Activated naive CD8-positive, alpha-beta T cell treated with anti-CD3 and anti-CD28 coated beads, Interleukin-2, amount 50 U/mL, for 24 hours (primary cell): ENCODE measurements around the gene FEV.
A peak's percentile ranks its signal among the peaks of the same experiment; 100 is the strongest.

Experiments
- ATAC-seq: fragments of 150-1000 bp; cut with Tn5 transposase; one replicate; pipeline ENCODE4 v1.10.0; 2021
- DNase-seq: peaks from one replicate; pipeline ENCODE4 v3.0.0; 2021
- H3K27ac Mint-ChIP-seq: one replicate; pipeline ENCODE4 v1.8.0; 2021; ENCODE audit warnings: mild to moderate bottlenecking, mixed read lengths
- H3K27me3 Mint-ChIP-seq: one replicate; pipeline ENCODE4 v1.8.0; 2021; ENCODE audit warnings: mixed read lengths
- H3K36me3 Mint-ChIP-seq: one replicate; pipeline ENCODE4 v1.8.0; 2021; ENCODE audit warnings: low read depth, mixed read lengths
- H3K4me1 Mint-ChIP-seq: one replicate; pipeline ENCODE4 v1.8.0; 2021; ENCODE audit warnings: mixed read lengths
- H3K4me3 Mint-ChIP-seq: one replicate; pipeline ENCODE4 v1.8.0; 2021; ENCODE audit warnings: mild to moderate bottlenecking, moderate library complexity, mixed read lengths
- H3K9me3 Mint-ChIP-seq: one replicate; pipeline ENCODE4 v1.8.0; 2021; ENCODE audit warnings: mixed read lengths

The FEV gene

DNA sequence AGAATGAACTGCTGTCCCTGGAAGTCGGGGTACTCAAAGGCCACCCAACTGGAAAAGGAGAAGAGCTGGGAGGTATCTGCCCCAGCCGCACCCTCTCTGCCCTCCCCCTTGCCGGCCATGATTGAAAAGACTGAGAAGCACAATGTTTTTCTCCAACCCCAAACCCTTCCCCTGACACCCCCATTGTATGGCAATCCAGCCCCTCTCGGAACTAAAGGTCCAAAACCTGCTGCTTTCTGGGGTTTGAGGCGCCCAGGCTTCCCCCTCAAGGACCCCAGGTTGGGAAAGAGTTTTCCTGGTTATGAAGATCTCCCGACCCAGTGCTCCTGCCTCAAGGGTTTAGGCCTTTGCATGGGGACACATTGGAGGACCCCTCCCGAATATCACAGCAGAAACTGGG lies 7.2 kb upstream of the FEV start:
- no peak overlapping the region for H3K27ac Mint-ChIP-seq
- H3K4me3 Mint-ChIP-seq = no peak overlapping the region
- H3K36me3 Mint-ChIP-seq = no peaks in the 10 kb centered on the region
- no peak for DNase-seq
- no peaks in the 10 kb centered on the region for H3K9me3 Mint-ChIP-seq
- H3K4me1 Mint-ChIP-seq = peaks cover 3% of the 10 kb centered on the region
- no peak for ATAC-seq
- H3K27me3 Mint-ChIP-seq = peaks cover 87% of the 10 kb centered on the region

DNA sequence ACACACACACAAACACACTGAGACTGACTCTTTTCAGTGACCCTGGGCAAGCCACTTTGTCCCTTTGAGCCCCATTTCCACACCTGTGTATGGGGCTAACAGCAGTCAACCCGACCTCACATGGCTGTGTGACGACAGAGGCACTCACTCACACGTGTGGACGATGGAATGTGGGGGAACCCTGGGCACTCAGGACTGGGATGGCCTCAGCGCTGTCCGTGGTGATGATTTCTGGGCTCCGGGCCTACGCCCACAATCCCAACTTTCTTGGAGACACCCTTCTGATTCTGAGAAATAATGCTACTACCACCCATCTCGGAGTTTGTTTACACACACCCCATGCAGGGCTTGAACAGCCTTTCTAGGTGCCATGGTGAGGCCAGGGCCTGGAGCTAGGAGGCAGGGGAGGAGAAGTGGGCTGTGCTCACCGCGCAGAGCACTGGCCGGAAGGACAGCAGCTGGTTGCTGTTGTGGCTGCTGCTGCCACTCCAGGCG lies 6.7 kb upstream of the FEV start:
- H3K27me3 Mint-ChIP-seq = peaks cover 89% of the 10 kb centered on the region
- no peak overlapping the region for H3K27ac Mint-ChIP-seq
- no peak for ATAC-seq
- no peaks in the 10 kb centered on the region for H3K36me3 Mint-ChIP-seq
- no peak for DNase-seq
- H3K4me3 Mint-ChIP-seq = no peak overlapping the region
- peaks cover 3% of the 10 kb centered on the region for H3K4me1 Mint-ChIP-seq
- no peaks in the 10 kb centered on the region for H3K9me3 Mint-ChIP-seq

DNA sequence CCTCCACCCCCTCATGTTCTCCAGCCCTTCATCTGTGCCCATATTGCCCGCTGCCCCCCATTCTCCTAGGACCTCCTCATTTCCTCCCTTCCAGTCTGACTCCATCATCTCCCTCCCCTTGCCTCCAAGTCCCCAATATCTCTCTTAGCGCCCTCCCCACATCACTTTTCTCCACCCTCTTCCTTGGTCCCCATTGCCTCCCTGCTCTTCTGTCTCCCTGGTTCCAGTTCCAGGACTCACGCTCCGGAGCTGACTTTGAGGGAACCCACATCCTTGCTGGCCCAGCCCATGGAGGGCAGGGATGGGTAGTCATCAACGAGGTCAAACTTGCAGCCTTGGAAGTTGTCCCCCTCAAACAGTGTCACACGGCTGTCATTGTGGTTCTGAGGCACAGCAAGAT lies 5.6 kb upstream of the FEV start:
- Mint-ChIP-seq H3K36me3 (no peaks in the 10 kb centered on the region), H3K4me3 (no peak overlapping the region), H3K27ac (no peak overlapping the region), H3K9me3 (no peaks in the 10 kb centered on the region), H3K4me1 (peaks cover 3% of the 10 kb centered on the region), H3K27me3 (peaks cover 90% of the 10 kb centered on the region)
- no peak for DNase-seq
- no peak for ATAC-seq

DNA sequence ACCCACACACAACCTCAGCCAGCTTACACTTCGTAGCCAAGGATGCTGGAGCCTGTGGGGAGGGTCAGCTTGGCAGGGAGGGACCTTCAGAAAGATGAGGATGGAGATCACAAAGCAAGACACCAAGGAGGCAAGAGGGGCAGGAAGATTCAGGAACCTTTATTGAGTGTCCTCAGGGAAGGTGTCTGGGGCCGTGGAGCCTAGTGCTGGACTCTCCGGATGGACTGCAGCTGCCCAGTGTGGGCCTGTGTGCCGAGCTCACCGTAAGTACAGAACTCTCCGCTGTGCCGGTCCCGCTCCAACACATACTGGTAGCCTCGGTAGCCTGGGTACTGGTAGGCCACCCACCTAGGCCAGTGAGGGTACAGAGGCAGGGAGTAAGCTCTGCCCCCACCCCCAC lies 5.1 kb upstream of the FEV start:
- Mint-ChIP-seq H3K9me3 (no peaks in the 10 kb centered on the region), H3K4me1 (peaks cover 3% of the 10 kb centered on the region), H3K4me3 (no peak overlapping the region)

DNA sequence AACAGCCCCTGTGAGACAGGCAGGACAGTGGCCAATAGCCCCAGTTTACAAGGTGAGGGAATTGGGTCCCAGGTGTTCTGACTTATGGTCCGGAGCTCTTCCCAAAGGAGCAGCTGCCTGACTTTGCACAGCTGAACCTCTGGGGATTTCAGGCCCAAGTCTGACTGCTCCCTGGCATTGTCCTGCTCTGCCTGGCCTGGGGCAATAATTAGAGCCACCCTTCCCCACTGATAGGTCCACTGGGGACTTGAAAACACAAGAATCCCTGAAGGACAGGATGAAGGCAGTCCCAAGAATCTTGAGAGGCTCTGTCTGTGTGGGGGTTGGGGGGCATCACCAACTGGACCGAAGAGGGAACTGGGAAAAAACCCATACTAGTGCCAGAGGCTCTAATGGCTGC lies 3.7 kb upstream of the FEV start:
- Mint-ChIP-seq H3K9me3 (no peaks in the 10 kb centered on the region), H3K27me3 (peaks cover 84% of the 10 kb centered on the region), H3K27ac (no peak overlapping the region), H3K36me3 (no peaks in the 10 kb centered on the region), H3K4me1 (peaks cover 7% of the 10 kb centered on the region), H3K4me3 (no peak overlapping the region)
- ATAC-seq (no peak), DNase-seq (no peak)

More for the DNA sequence above, 5.1 kb upstream of the FEV start:
- DNase-seq = no peak
- Mint-ChIP-seq H3K27me3 (peaks cover 88% of the 10 kb centered on the region), H3K27ac (no peak overlapping the region), H3K36me3 (no peaks in the 10 kb centered on the region)
- no peak for ATAC-seq

DNA sequence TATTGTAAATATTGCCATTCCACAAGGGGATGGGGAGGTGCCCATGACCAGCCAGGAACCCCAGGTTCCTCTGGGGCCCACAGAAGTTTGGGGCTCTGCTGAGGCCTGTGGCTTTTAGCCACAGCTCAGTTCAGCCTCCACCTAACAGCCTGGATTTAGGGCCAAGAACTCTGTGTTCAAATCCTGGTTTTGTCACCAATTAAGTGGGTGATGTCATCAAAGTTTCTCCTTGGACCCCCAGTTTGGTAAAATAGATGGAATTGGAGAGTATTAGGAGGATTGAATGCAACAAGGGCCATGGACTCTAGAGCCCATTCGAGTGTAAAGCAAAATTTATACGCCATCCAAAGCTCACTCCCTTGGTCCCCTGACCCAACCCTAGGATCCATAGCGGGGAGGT lies 3.2 kb upstream of the FEV start:
- ATAC-seq (no peak), DNase-seq (no peak)
- H3K27ac Mint-ChIP-seq = no peak overlapping the region
- H3K4me3 Mint-ChIP-seq = no peak overlapping the region
- no peaks in the 10 kb centered on the region for H3K9me3 Mint-ChIP-seq
- peaks cover 88% of the 10 kb centered on the region for H3K27me3 Mint-ChIP-seq
- H3K4me1 Mint-ChIP-seq = peaks cover 9% of the 10 kb centered on the region
- no peaks in the 10 kb centered on the region for H3K36me3 Mint-ChIP-seq

DNA sequence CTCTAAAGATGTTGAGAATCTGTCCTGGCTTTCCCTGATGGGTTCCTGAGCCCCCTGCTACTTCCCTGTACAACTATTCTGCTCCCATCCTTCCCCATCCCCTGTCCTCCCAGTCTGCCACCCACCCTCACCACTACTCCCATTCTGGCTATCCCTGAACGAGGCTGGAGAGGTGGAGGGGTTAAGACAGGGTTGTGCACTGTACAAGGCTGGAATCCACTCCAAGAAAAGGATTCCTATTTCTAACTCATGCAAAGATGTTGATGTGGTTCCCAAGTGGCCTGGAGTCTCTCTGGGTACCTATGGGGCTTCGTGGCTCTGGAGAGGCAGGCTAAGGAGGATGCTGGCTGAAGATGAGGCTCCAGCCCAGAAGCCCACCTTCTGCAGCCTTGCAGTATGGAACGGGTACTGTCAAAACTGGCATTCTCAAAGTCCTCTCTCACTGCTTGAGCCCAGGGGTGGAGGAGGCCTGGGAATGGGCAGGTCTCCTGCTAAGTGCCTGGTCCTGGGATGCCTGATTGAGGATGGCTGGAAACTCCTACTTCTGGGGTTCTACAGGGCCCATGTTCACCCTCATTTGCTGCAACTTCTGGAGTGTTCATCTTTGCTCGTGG lies 1.3 kb upstream of the FEV start:
- H3K4me3 Mint-ChIP-seq = no peak overlapping the region
- H3K36me3 Mint-ChIP-seq = no peaks in the 10 kb centered on the region
- H3K27ac Mint-ChIP-seq = no peak overlapping the region
- DNase-seq (no peak), ATAC-seq (no peak)
- H3K27me3 Mint-ChIP-seq = peaks cover 87% of the 10 kb centered on the region
- no peaks in the 10 kb centered on the region for H3K9me3 Mint-ChIP-seq
- H3K4me1 Mint-ChIP-seq = peaks cover 16% of the 10 kb centered on the region

DNA sequence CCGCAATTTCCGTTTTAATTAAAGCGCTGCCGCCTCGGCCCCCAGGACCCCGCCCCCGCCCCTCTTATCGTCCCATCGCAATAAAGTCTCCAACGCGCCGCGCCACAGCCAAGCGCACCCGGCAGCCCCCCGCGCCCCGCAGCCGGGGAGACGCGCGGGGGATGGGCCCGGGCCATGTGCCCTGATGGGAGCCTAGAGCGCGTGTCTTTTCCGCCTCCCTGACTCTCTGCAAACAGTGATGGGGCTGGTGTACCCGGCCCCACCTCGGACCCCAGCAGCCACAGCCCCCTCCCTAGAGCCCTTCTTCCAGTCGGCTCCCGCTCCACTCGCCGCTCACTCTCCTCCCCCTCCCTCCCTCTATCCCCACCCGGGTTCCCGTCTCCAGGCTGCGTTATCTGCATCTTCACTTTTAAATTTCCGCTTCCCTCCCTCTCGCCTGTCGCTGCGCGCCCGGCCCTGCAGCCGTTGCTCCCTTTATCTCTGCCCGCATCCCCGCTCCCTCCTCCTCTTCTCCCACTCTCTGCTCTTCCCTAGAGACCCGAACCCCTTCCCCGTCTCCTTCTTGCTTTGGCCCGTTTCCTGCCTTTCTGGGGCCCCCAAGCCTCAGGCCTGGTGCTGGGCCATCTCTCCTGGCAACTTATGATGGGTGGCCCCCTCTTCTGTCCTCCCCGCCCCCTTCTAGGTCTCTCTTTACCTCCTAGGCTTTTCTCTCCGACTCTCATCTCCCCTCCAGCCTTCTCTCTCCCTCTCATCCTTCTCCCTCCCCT lies 524 bp upstream of the FEV start:
- peaks cover 85% of the 10 kb centered on the region for H3K27me3 Mint-ChIP-seq
- DNase-seq (no peak), ATAC-seq (no peak)
- peaks cover 20% of the 10 kb centered on the region for H3K4me1 Mint-ChIP-seq
- H3K9me3 Mint-ChIP-seq = no peaks in the 10 kb centered on the region
- no peaks in the 10 kb centered on the region for H3K36me3 Mint-ChIP-seq
- H3K27ac Mint-ChIP-seq = no peak overlapping the region
- H3K4me3 Mint-ChIP-seq = no peak overlapping the region

DNA sequence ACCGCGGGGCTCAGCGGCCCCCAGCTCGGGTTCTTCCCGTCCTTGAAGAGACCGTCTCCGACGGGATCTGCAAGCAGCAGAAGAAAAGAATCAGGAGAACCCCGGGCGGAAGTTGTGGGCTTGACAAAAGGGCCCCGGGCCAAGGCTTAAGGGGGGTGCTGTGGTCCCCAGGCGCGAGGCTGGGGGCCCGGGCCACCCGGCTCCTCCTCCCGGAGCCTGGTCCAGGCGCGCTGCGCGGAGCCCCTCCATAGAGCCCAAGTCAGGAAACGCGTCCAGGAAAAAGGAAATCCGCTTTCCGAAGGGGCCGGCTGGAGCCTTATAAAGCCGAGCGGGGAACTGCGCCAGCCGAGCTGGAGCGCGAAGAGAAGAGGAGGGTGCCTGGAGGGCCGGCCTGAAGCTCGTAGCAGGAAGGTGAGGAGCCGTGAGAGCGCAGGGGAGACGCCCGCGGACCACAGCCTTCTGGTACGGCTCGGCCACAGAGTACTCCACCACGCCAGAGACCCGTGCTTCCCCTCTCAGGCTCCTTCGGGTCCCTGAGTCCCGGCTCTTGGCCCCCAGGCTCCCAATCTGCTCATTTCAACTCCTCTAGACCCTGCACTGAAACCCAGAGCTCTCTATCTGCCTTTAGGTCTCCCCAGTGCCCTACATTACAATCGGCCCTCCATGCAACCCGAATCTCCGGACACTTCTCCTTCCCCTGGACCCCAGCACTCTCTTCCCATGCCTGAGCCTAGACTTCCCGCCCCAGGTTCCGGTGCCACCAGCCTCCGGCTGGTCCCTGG lies 554 bp downstream of the FEV start:
- ATAC-seq (no peak), DNase-seq (no peak)
- Mint-ChIP-seq H3K4me1 (peaks cover 26% of the 10 kb centered on the region), H3K4me3 (peak overlapping the region; percentile 6), H3K27me3 (peaks cover 82% of the 10 kb centered on the region), H3K9me3 (no peaks in the 10 kb centered on the region), H3K27ac (no peak overlapping the region), H3K36me3 (no peaks in the 10 kb centered on the region)

DNA sequence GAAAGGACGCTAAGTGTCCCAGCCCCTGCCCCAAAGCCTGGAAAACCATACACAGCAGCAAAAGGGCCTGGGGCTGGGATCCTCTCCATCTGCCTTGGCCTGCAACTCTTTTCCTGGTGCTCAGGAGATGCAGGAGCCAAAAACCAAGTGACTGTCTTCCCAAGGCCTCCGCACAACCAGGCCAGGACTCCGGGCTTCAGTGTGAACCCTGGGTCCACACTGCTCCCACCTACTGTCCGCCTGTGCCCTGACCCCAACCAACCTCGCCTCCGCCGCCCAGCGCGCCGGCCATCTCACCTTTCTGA lies 1.1 kb downstream of the FEV start:
- ATAC-seq = no peak
- Mint-ChIP-seq H3K27me3 (peaks cover 80% of the 10 kb centered on the region), H3K9me3 (no peaks in the 10 kb centered on the region), H3K4me3 (no peak overlapping the region), H3K4me1 (peaks cover 26% of the 10 kb centered on the region), H3K36me3 (no peaks in the 10 kb centered on the region), H3K27ac (no peak overlapping the region)
- no peak for DNase-seq

DNA sequence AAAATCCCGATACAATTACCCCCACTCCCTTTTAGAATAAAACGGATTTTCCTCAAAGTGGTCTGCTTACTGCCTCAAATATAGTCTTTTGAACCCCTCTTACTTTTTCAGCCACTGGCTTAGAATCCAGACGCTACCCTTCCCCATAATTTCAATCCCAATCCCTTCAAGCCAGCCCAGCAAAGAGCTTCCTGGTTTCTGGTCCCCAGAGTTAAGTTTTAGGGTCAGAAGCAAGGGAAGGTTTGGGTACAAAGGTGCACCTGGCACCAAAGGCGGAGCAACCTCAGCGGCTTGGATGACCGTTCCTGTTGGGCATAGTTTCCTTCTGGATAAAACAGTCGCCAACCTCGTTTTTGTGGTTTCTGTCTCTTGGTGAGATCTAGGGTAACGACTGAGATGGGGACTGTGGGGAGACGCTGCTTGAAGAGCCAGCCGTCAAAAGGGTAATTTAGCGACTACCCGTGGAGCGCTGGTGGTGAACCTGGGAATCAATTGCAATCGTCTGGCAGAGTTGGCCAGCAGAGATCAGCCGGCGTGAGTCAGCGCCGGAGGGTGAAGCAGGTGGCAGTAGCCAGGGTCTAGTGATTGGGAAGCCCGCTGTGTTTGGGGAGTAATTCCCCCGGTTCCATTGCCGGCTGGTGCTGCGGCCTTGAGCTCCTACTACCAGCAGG lies 1.6 kb downstream of the FEV start:
- no peak for ATAC-seq
- Mint-ChIP-seq H3K4me3 (no peak overlapping the region), H3K27ac (no peak overlapping the region), H3K4me1 (peaks cover 26% of the 10 kb centered on the region), H3K27me3 (peaks cover 80% of the 10 kb centered on the region), H3K36me3 (no peaks in the 10 kb centered on the region), H3K9me3 (no peaks in the 10 kb centered on the region)
- DNase-seq = no peak

DNA sequence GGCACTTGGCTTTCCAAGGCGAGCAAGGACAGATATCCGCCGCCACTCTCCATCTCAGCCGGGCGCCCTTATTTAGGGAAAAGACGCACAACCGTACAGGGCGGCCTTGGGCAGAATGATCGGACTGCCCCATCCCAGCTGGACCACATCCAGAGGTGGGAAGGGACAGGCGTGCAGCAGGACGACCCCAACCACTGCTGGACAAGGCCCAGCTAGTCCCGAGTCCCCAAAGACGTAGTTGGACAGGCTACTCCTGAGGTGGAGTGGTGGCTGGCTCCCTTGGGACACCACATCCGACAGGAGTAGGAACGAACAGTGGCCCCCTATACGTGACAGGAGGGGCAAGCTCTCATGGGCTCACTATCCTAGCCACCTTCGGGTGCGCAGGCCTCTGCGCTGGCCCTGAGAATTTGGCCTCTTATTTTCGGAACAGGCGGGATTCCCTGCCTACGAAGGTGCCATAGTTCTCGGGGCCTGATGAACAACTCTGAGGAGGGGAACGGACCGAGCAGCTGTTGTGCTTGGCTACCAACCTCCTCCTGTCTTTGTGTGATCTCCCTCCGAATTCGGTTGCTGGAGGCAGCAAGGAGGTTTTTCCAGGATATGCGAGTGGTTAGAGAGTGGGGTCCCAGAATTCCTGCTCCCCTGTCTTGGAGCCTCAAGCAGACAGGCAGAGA lies 2.3 kb downstream of the FEV start:
- Mint-ChIP-seq H3K27ac (no peak overlapping the region), H3K4me3 (no peak overlapping the region)

DNA sequence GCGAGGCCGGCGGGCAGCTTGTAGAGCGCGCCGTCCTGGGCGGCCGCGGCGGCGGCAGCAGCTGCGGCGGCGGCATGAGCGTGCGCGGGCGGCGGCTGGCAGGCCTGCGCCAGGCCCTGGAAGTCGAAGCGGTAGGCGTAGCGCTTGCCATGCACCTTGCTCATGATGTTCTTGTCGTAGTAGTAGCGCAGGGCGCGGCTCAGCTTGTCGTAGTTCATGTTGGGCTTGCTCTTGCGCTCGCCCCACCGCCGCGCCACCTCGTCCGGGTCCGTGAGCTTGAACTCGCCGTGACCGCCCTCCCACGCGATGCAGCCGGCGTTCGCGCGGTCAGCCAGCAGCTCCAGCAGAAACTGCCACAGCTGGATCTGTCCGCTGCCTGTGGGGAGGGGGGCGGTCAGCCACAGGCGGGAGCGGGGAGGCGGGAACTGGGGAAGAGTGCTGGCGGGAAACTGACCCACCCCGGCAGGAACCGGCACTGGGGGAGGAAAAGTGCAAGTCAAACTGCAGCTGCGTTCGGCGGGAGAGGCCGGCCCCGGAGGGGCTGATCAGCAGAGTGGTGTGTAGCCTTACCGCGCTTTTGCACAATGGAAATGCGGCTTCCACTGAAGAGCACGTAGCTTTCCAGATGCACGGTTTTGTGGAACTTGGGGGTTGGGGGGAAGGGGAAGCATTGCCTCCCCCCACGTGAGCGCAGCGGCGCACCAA lies 3.0 kb downstream of the FEV start:
- DNase-seq (no peak), ATAC-seq (no peak)
- Mint-ChIP-seq H3K4me3 (no peak overlapping the region), H3K9me3 (no peaks in the 10 kb centered on the region), H3K4me1 (peaks cover 26% of the 10 kb centered on the region), H3K36me3 (no peaks in the 10 kb centered on the region), H3K27me3 (peaks cover 78% of the 10 kb centered on the region), H3K27ac (no peak overlapping the region)

More for the DNA sequence above, 2.3 kb downstream of the FEV start:
- H3K36me3 Mint-ChIP-seq = no peaks in the 10 kb centered on the region
- DNase-seq (no peak), ATAC-seq (no peak)
- peaks cover 78% of the 10 kb centered on the region for H3K27me3 Mint-ChIP-seq
- H3K9me3 Mint-ChIP-seq = no peaks in the 10 kb centered on the region
- H3K4me1 Mint-ChIP-seq = peaks cover 26% of the 10 kb centered on the region
